Neuronal stem cell (in vitro differentiated cells): ENCODE measurements around the gene FAM9C.
A peak's percentile ranks its signal among the peaks of the same experiment; 100 is the strongest.

Experiments
- DNase-seq: peaks from one replicate; pipeline ENCODE4 v3.0.0-alpha.2; 2013; ENCODE audit warnings: low spot score
- H2AFZ ChIP-seq: one replicate; pipeline ENCODE4 v1.6.1; 2013; ENCODE audit warnings: mild to moderate bottlenecking, low read length, inconsistent platforms
- H2AK5ac ChIP-seq: 2 replicates; pipeline ENCODE4 v1.6.1; 2013; ENCODE audit warnings: low read depth, mild to moderate bottlenecking, inconsistent platforms, low read length, moderate library complexity, mixed read lengths
- H2BK120ac ChIP-seq: 2 replicates; pipeline ENCODE4 v1.6.1; 2013; ENCODE audit warnings: low read depth, mild to moderate bottlenecking, inconsistent platforms, low read length, moderate library complexity, mixed read lengths
- H2BK12ac ChIP-seq: one replicate; pipeline ENCODE4 v1.6.1; 2013; ENCODE audit warnings: low read length, inconsistent platforms
- H2BK15ac ChIP-seq: 2 replicates; pipeline ENCODE4 v1.6.1; 2013; ENCODE audit warnings: mild to moderate bottlenecking, low read length, inconsistent platforms, mixed read lengths
- H2BK5ac ChIP-seq: one replicate; pipeline ENCODE4 v1.6.1; 2013; ENCODE audit warnings: inconsistent platforms, mild to moderate bottlenecking, low read length, moderate library complexity
- H3K14ac ChIP-seq: one replicate; pipeline ENCODE4 v1.6.1; 2013; ENCODE audit warnings: low read length, inconsistent platforms
- H3K18ac ChIP-seq: 2 replicates; pipeline ENCODE4 v1.6.1; 2013; ENCODE audit warnings: low read length, inconsistent platforms
- H3K23ac ChIP-seq: 2 replicates; pipeline ENCODE4 v1.6.1; 2013; ENCODE audit warnings: low read depth, mild to moderate bottlenecking, mixed read lengths, low read length, inconsistent platforms; ENCODE audit not compliant: poor library complexity
- H3K27ac ChIP-seq: replicated peaks from 3 replicates; pipeline ENCODE4 v1.5.1; 2013; ENCODE audit warnings: low read length, inconsistent platforms
- H3K27me3 ChIP-seq, 3 experiments: 2 replicates each; pipeline ENCODE4 v1.6.1; 2013; ENCODE audit warnings: low read length in 3 of 3, mild to moderate bottlenecking in 2 of 3, inconsistent platforms in 1 of 3, low read depth in 1 of 3, mixed read lengths in 1 of 3, moderate library complexity in 1 of 3; ENCODE audit not compliant: control insufficient read depth in 3 of 3, insufficient read depth in 3 of 3
- H3K36me3 ChIP-seq, 2 donors: replicated peaks in 1 of 2; 2 replicates each; pipeline ENCODE4 v1.6.1; 2013; ENCODE audit warnings: low read length in 2 of 2; ENCODE audit not compliant: control insufficient read depth in 2 of 2, insufficient read depth in 2 of 2
- H3K4ac ChIP-seq: 2 replicates; pipeline ENCODE4 v1.6.1; 2013; ENCODE audit warnings: inconsistent platforms, mild to moderate bottlenecking, low read length, moderate library complexity
- H3K4me1 ChIP-seq, 2 donors: 1 replicate in 1 of 2; 2 replicates in 1 of 2; pipeline ENCODE4 v1.6.1; 2013; ENCODE audit warnings: low read length in 2 of 2, low read depth in 1 of 2; ENCODE audit not compliant: control insufficient read depth in 2 of 2, insufficient read depth in 1 of 2
- H3K4me2 ChIP-seq: one replicate; pipeline ENCODE4 v1.6.1; 2013; ENCODE audit warnings: mild to moderate bottlenecking, low read length, inconsistent platforms; ENCODE audit not compliant: insufficient read depth, poor library complexity, severe bottlenecking
- H3K4me3 ChIP-seq, 2 donors: 2 replicates each; pipeline ENCODE4 v1.5.1; 2013; ENCODE audit warnings: low read length in 2 of 2, mild to moderate bottlenecking in 2 of 2, inconsistent platforms in 1 of 2, moderate library complexity in 1 of 2
- H3K79me1 ChIP-seq: one replicate; pipeline ENCODE4 v1.6.1; 2013; ENCODE audit warnings: low read depth, mild to moderate bottlenecking, inconsistent platforms, low read length, moderate library complexity
- H3K9ac ChIP-seq: one replicate; pipeline ENCODE4 v1.6.1; 2013; ENCODE audit warnings: mild to moderate bottlenecking, low read depth, low read length, inconsistent platforms; ENCODE audit not compliant: poor library complexity
- H3K9me3 ChIP-seq, 2 donors: replicated peaks in 1 of 2; 2 replicates each; pipeline versions ENCODE3 to v1.6.1; 2013; ENCODE audit warnings: low read length in 2 of 2, mild to moderate bottlenecking in 2 of 2, inconsistent platforms in 1 of 2, low read depth in 1 of 2, mixed read lengths in 1 of 2, moderate library complexity in 1 of 2; ENCODE audit not compliant: control insufficient read depth in 2 of 2, insufficient read depth in 1 of 2
- H4K8ac ChIP-seq: one replicate; pipeline ENCODE4 v1.6.1; 2013; ENCODE audit warnings: low read depth, mild to moderate bottlenecking, inconsistent platforms, low read length, moderate library complexity
- H4K91ac ChIP-seq: one replicate; pipeline ENCODE4 v1.6.1; 2013; ENCODE audit warnings: low read length, low read depth, mild to moderate bottlenecking, inconsistent platforms; ENCODE audit not compliant: poor library complexity
- WGBS, 2 donors: extraction: QIAGEN DNeasy Blood & Tissue Kit; methylation state at CpG; one replicate each; pipeline ENCODE4 v1.1.7; 2013; ENCODE audit warnings: missing lambda C conversion rate in 2 of 2, mixed read lengths in 1 of 2; ENCODE audit not compliant: insufficient read length in 2 of 2, insufficient replicate concordance in 1 of 2; ENCODE audit errors: extremely low coverage in 2 of 2; 5-methylcytosine and 5-hydroxymethylcytosine counted together

FAM9C gene

DNA sequence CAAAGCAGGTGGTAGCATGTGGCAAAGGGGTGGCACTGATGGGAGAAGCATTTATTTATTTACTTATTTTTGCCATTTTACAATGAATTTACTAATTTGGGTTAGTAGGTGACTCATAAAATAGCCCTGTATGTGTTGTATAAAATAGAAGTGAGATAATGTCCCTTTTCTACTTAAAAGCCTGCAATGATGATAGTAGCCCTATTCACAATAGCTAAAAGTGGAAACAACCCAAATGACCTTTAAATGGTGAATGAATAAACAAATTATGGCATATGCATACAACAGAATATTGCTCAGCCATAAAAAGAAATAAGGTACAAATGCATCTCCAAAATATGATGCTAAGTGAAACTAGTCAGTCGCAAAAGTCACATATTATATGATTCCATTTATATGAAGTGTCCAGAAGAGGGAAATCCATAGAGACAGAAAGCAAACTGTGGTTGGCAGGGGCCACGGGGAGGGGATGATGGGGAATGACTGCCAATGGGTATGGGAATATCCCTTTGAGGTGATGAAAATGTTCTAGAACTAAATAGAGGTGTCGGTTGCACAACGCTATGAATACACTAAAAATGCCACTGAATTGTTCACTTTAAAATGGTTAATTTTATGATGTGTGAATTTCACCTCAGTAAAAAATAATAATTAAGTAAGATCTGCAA is 35.8 kb upstream of the FAM9C start:
- H3K4me3 ChIP-seq = no peak overlapping the region
- no peak overlapping the region for H2BK12ac ChIP-seq
- H2BK120ac ChIP-seq = no peak overlapping the region
- DNase-seq = no peak
- H2AK5ac ChIP-seq = no peak overlapping the region
- no peaks in the 10 kb centered on the region for H3K79me1 ChIP-seq
- H2AFZ ChIP-seq = no peak overlapping the region
- H3K4ac ChIP-seq = no peak overlapping the region
- no peak overlapping the region for H3K23ac ChIP-seq
- H2BK5ac ChIP-seq = no peak overlapping the region
- H3K27me3 ChIP-seq = no peaks in the 10 kb centered on the region
- no peak overlapping the region for H4K91ac ChIP-seq
- no peak overlapping the region for H2BK15ac ChIP-seq
- H3K18ac ChIP-seq = no peak overlapping the region
- no CpG with 5 or more reads among the region's 4 CpGs for WGBS, 2 donors
- peaks cover 0 to 3% of the 10 kb centered on the region in 2 donors for H3K4me1 ChIP-seq
- no peaks in the 10 kb centered on the region for H3K36me3 ChIP-seq
- H3K14ac ChIP-seq = no peak overlapping the region
- H3K9ac ChIP-seq = no peak overlapping the region
- no peak overlapping the region for H4K8ac ChIP-seq
- H3K9me3 ChIP-seq = no peaks in the 10 kb centered on the region
- H3K27ac ChIP-seq = no peak overlapping the region
- no peak overlapping the region for H3K4me2 ChIP-seq

DNA sequence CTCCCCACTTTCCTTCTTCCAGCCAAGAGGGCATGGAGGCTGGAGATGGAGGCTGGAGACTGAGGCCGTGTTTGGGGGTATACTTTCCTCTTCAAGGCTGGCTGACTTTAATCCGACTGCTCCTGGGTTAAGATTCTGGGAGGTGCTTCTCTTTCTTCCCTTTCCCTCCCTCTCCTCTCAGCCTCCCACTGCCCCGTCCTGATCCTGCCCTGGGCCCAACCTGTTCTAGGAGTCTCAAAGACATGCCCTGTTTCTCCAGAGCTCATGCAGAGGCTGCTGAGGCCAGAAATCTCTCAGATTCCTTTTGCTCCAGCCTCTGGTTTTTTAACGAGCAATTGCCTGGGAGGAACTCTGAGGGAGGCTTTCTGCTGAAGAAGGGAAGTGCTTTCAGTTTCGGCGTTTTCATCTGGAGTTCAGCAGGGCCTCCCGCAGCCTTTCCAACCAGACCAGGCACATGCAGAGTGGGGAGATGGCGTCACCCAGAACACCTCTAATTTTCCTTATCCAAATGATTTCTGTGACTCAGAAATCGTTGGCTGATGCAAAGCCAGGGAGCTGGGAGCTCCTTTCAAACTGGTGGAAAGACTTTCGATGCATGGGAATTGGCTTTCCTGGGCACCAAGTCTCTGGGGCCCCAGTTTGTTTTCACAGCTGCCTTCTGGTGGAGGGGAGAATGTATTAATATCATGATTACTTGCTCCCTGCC is 34.5 kb upstream of the FAM9C start:
- H3K27me3 ChIP-seq = no peaks in the 10 kb centered on the region
- no peak overlapping the region for H3K23ac ChIP-seq
- H3K36me3 ChIP-seq = no peaks in the 10 kb centered on the region
- no peak overlapping the region for H3K4me3 ChIP-seq
- H2BK12ac ChIP-seq = no peak overlapping the region
- peak overlapping the region; percentile 74 for H2AFZ ChIP-seq
- no CpG with 5 or more reads among the region's 10 CpGs for WGBS, 2 donors
- H3K27ac ChIP-seq = no peak overlapping the region
- no peak for DNase-seq
- no peak overlapping the region for H3K4ac ChIP-seq
- no peaks in the 10 kb centered on the region for H3K9me3 ChIP-seq
- H2BK5ac ChIP-seq = no peak overlapping the region
- H4K8ac ChIP-seq = no peak overlapping the region
- H3K18ac ChIP-seq = peak overlapping the region; percentile 28
- no peak overlapping the region for H3K14ac ChIP-seq
- H3K4me2 ChIP-seq = no peak overlapping the region
- no peaks in the 10 kb centered on the region for H3K79me1 ChIP-seq
- H2BK15ac ChIP-seq = no peak overlapping the region
- no peak overlapping the region for H2BK120ac ChIP-seq
- H3K9ac ChIP-seq = no peak overlapping the region
- no peak overlapping the region for H4K91ac ChIP-seq
- H3K4me1 ChIP-seq = peaks cover 0 to 3% of the 10 kb centered on the region in 2 donors
- H2AK5ac ChIP-seq = no peak overlapping the region

DNA sequence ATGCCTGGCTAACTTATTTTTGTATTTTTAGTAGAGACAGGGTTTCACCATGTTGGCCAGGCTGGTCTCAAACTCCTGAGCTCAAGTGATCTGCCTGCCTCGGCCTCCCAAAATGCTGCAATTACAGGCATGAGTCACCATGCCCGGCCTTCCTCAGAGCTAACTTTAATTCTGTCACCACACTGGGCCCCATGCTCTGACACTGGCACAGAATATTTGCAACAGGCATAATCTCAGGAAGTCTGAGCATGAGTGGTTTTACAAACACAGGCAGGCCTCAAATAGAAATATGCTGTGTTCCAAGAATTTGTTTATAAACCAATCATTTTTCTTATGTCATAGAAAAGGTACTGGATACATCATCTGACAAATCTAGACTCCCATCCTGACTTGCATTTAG is 32.7 kb upstream of the FAM9C start:
- Histone ChIP-seq H2BK120ac (no peak overlapping the region), H3K9me3 (no peaks in the 10 kb centered on the region), H3K4me3 (no peak overlapping the region), H3K9ac (no peak overlapping the region), H2AK5ac (no peak overlapping the region), H3K27ac (no peak overlapping the region), H3K4me1 (peaks cover 0 to 3% of the 10 kb centered on the region in 2 donors), H2BK15ac (no peak overlapping the region), H3K23ac (no peak overlapping the region), H4K8ac (no peak overlapping the region), H2BK12ac (no peak overlapping the region), H3K4me2 (no peak overlapping the region), H2BK5ac (no peak overlapping the region), H4K91ac (no peak overlapping the region), H3K79me1 (no peaks in the 10 kb centered on the region), H3K27me3 (no peaks in the 10 kb centered on the region), H3K14ac (no peak overlapping the region), H3K36me3 (no peaks in the 10 kb centered on the region), H2AFZ (no peak overlapping the region), H3K18ac (no peak overlapping the region), H3K4ac (no peak overlapping the region)
- WGBS, 2 donors = no CpG with 5 or more reads among the region's 2 CpGs
- DNase-seq = no peak

DNA sequence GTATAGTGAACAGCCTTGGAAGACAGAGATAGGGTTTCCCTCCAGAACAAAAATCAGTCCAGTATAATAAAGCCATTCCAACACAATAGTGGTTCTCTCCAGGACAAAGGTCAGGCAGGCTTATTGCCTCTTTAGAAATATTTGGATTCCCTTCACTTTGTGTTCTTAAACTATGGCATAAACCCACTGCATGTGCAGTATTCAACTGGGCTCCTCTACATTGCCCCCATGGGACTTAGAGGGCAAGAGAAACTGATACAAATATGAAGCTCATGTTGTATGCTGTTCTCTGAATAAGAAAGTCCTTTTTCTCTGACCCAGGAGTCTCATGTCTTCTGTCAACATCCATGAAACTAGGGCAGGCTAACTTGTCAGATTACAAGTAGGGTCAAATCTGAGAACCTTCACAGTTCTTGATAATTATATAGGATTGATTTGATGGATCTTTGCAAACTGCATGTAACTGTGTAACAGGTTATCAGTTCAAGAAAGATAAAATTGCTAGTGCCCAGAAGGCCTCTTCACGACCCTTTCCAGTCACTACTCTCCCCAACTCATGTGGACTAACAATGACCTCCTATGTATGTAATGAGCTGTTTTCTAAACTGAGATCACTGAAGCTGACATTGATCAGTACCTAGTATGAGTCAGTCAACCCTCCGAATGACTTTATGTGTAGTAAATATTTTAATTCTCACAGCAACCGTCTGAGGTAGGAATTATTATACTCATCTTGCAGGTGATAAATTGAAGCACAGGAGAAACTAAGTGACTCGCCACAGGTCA is 31.9 kb upstream of the FAM9C start:
- Histone ChIP-seq H2BK15ac (no peak overlapping the region), H3K27ac (no peak overlapping the region), H3K4ac (no peak overlapping the region)

More for the DNA sequence above, 31.9 kb upstream of the FAM9C start:
- Histone ChIP-seq H3K14ac (no peak overlapping the region), H3K4me3 (no peak overlapping the region), H2AFZ (no peak overlapping the region), H3K4me1 (peaks cover 0 to 3% of the 10 kb centered on the region in 2 donors), H3K27me3 (no peaks in the 10 kb centered on the region), H4K91ac (no peak overlapping the region), H2BK5ac (no peak overlapping the region), H4K8ac (no peak overlapping the region), H2AK5ac (no peak overlapping the region), H2BK120ac (no peak overlapping the region), H3K4me2 (no peak overlapping the region), H3K23ac (no peak overlapping the region), H3K79me1 (no peaks in the 10 kb centered on the region), H3K18ac (no peak overlapping the region), H3K9me3 (no peaks in the 10 kb centered on the region), H3K9ac (no peak overlapping the region), H2BK12ac (no peak overlapping the region), H3K36me3 (no peaks in the 10 kb centered on the region)
- no peak for DNase-seq
- no CpG with 5 or more reads among the region's 4 CpGs for WGBS, 2 donors
